ENCODE measurements around the gene CD3E. TPM values are rescaled to one million over a fixed set of nuclear protein-coding genes. Genes with fewer than 3 reads are reported as not detected.

The CD3E gene
- not detected in 2 replicates for polyA plus RNA-seq (2013)

GRCh38 chr11:118304568-118305248, at the start of gene CD3E:
CD3E (plus strand) TSS chr11:118304730; CDS start chr11:118304953, 223 bp downstream.
- no peak for DNase-seq
- no peaks in the 10 kb centered on the region for H3K79me2 ChIP-seq (ENCODE audit: control insufficient read depth, insufficient read depth, low read length, poor library complexity)
- no peaks in the 10 kb centered on the region for H3K79me1 ChIP-seq (ENCODE audit: low read length)
- no peak within 1 kb of the TSS for H3K4ac ChIP-seq (ENCODE audit: low read depth, low read length)
- H3K18ac ChIP-seq (ENCODE audit: low read length) = no peak within 1 kb of the TSS
- no peak within 1 kb of the TSS for H2AK5ac ChIP-seq (ENCODE audit: low read length)
- no peak within 1 kb of the TSS for H3K23ac ChIP-seq (ENCODE audit: low read length)
- no peak within 1 kb of the TSS for H3K4me3 ChIP-seq (ENCODE audit: low read depth, low read length)
- no peak within 1 kb of the TSS for H4K8ac ChIP-seq (ENCODE audit: low read depth, low read length)
- WGBS (ENCODE audit: extremely low coverage, insufficient coverage, insufficient read length) = no CpG with 5 or more reads among the region's 8 CpGs
- H4K12ac ChIP-seq (ENCODE audit: low read depth, low read length) = no peak within 1 kb of the TSS
- no peak within 1 kb of the TSS for H3K9ac ChIP-seq (ENCODE audit: low read length)
- no peaks in the 10 kb centered on the region for H3K4me1 ChIP-seq (ENCODE audit: control insufficient read depth in 1 of 2, insufficient read depth in 2 of 2, low read length in 2 of 2)
- no peak within 1 kb of the TSS for H3K4me2 ChIP-seq (ENCODE audit: low read length)
- H2BK120ac ChIP-seq (ENCODE audit: insufficient read depth, low read length, poor library complexity) = no peak within 1 kb of the TSS
- H3K27ac ChIP-seq (ENCODE audit: low read depth, low read length) = no peak within 1 kb of the TSS
- H2BK12ac ChIP-seq (ENCODE audit: low read length) = no peak within 1 kb of the TSS
- no peaks in the 10 kb centered on the region for H3K9me3 ChIP-seq (ENCODE audit: insufficient read depth, low read depth, low read length)
- no peak within 1 kb of the TSS for H2BK5ac ChIP-seq (ENCODE audit: low read depth, low read length, poor library complexity)
- no peak within 1 kb of the TSS for H4K91ac ChIP-seq (ENCODE audit: low read depth, low read length)
- H2AFZ ChIP-seq (ENCODE audit: insufficient read depth, low read length, poor library complexity) = no peak within 1 kb of the TSS
- no peaks in the 10 kb centered on the region for H3K36me3 ChIP-seq (ENCODE audit: control insufficient read depth in 1 of 2, insufficient read depth in 2 of 2, low read length in 2 of 2)
- H3K14ac ChIP-seq (ENCODE audit: low read length) = no peak within 1 kb of the TSS
- no peaks in the 10 kb centered on the region for H3K27me3 ChIP-seq (ENCODE audit: insufficient read depth, low read length)

GRCh38 chr11:118258410-118258809, 46.1 kb upstream of the CD3E start:
- no peak overlapping the region for H3K23ac ChIP-seq (ENCODE audit: low read length)
- no peak for DNase-seq
- H3K4me1 ChIP-seq (ENCODE audit: control insufficient read depth in 1 of 2, insufficient read depth in 2 of 2, low read length in 2 of 2) = no peaks in the 10 kb centered on the region
- H3K27ac ChIP-seq (ENCODE audit: low read depth, low read length) = no peak overlapping the region
- H4K91ac ChIP-seq (ENCODE audit: low read depth, low read length) = no peak overlapping the region
- no peaks in the 10 kb centered on the region for H3K79me1 ChIP-seq (ENCODE audit: low read length)
- H2BK12ac ChIP-seq (ENCODE audit: low read length) = no peak overlapping the region
- no peak overlapping the region for H2BK5ac ChIP-seq (ENCODE audit: low read depth, low read length, poor library complexity)
- H3K18ac ChIP-seq (ENCODE audit: low read length) = no peak overlapping the region
- H3K36me3 ChIP-seq (ENCODE audit: control insufficient read depth in 1 of 2, insufficient read depth in 2 of 2, low read length in 2 of 2) = no peaks in the 10 kb centered on the region
- no peak overlapping the region for H3K9ac ChIP-seq (ENCODE audit: low read length)
- H2AFZ ChIP-seq (ENCODE audit: insufficient read depth, low read length, poor library complexity) = no peak overlapping the region
- no peaks in the 10 kb centered on the region for H3K79me2 ChIP-seq (ENCODE audit: control insufficient read depth, insufficient read depth, low read length, poor library complexity)
- H2AK5ac ChIP-seq (ENCODE audit: low read length) = no peak overlapping the region
- H3K27me3 ChIP-seq (ENCODE audit: insufficient read depth, low read length) = no peaks in the 10 kb centered on the region
- H4K12ac ChIP-seq (ENCODE audit: low read depth, low read length) = no peak overlapping the region
- H4K8ac ChIP-seq (ENCODE audit: low read depth, low read length) = no peak overlapping the region
- WGBS (ENCODE audit: extremely low coverage, insufficient coverage, insufficient read length) = no CpG with 5 or more reads among the region's 1 CpG
- no peak overlapping the region for H3K4ac ChIP-seq (ENCODE audit: low read depth, low read length)
- H2BK120ac ChIP-seq (ENCODE audit: insufficient read depth, low read length, poor library complexity) = no peak overlapping the region
- no peaks in the 10 kb centered on the region for H3K9me3 ChIP-seq (ENCODE audit: insufficient read depth, low read depth, low read length)
- H3K14ac ChIP-seq (ENCODE audit: low read length) = no peak overlapping the region
- H3K4me3 ChIP-seq (ENCODE audit: low read depth, low read length) = no peak overlapping the region
- no peak overlapping the region for H3K4me2 ChIP-seq (ENCODE audit: low read length)

DNA sequence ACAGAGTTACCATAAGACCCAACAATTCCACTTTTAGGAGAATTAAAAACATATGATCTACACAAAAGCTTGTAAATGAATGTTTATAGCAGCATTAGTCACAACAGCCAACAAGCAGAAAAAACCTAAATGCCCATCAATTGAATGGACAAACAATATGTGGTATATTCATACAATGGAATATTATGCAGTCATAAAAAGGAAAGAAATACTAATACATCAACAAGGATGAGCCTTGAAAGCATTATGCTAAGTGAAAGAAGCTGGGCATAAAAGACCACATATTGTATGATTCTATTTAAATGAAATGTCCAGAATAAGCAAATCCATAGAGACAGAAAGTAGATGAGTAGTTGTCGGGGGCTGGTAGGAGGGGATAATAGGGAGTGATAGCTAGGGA, 45.4 kb upstream of the CD3E start:
- WGBS (ENCODE audit: extremely low coverage, insufficient coverage, insufficient read length) = no CpG with 5 or more reads among the region's 1 CpG
- H3K79me2 ChIP-seq (ENCODE audit: control insufficient read depth, insufficient read depth, low read length, poor library complexity) = no peaks in the 10 kb centered on the region
- no peak overlapping the region for H3K4ac ChIP-seq (ENCODE audit: low read depth, low read length)

DNA sequence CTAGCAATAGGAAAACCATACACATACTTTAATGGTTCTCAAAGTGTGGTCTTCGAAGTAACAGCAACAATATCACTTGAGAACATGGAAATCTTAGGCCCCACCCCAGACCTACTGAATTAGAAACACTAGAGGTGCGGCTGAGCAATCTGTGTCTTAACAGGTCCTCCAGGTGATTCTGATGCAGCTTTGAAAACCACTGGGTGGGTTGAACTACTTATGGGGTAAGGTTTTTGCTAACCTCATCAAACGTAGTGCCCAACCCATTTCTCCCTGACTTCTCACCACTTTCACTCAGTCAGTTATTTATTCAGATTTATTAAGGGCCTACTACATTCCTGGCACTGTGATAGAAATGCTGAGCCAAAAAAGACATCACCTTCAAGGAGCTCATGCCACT, 44.2 kb upstream of the CD3E start:
- H2BK12ac ChIP-seq (ENCODE audit: low read length) = no peak overlapping the region
- H4K8ac ChIP-seq (ENCODE audit: low read depth, low read length) = no peak overlapping the region
- no peak for DNase-seq
- H2AK5ac ChIP-seq (ENCODE audit: low read length) = no peak overlapping the region
- H3K9me3 ChIP-seq (ENCODE audit: insufficient read depth, low read depth, low read length) = no peaks in the 10 kb centered on the region
- no peak overlapping the region for H2AFZ ChIP-seq (ENCODE audit: insufficient read depth, low read length, poor library complexity)
- no peak overlapping the region for H3K18ac ChIP-seq (ENCODE audit: low read length)
- no peak overlapping the region for H3K14ac ChIP-seq (ENCODE audit: low read length)
- no peaks in the 10 kb centered on the region for H3K27me3 ChIP-seq (ENCODE audit: insufficient read depth, low read length)
- peaks cover 2 to 6% of the 10 kb centered on the region in 2 experiments for H3K4me1 ChIP-seq (ENCODE audit: control insufficient read depth in 1 of 2, insufficient read depth in 2 of 2, low read length in 2 of 2)
- H3K9ac ChIP-seq (ENCODE audit: low read length) = no peak overlapping the region
- no peak overlapping the region for H4K91ac ChIP-seq (ENCODE audit: low read depth, low read length)
- no peaks in the 10 kb centered on the region for H3K79me1 ChIP-seq (ENCODE audit: low read length)
- no peak overlapping the region for H4K12ac ChIP-seq (ENCODE audit: low read depth, low read length)
- H2BK120ac ChIP-seq (ENCODE audit: insufficient read depth, low read length, poor library complexity) = no peak overlapping the region
- H3K4me2 ChIP-seq (ENCODE audit: low read length) = no peak overlapping the region
- WGBS (ENCODE audit: extremely low coverage, insufficient coverage, insufficient read length) = no CpG with 5 or more reads among the region's 3 CpGs
- no peak overlapping the region for H3K4me3 ChIP-seq (ENCODE audit: low read depth, low read length)
- H3K4ac ChIP-seq (ENCODE audit: low read depth, low read length) = no peak overlapping the region
- no peaks in the 10 kb centered on the region for H3K36me3 ChIP-seq (ENCODE audit: control insufficient read depth in 1 of 2, insufficient read depth in 2 of 2, low read length in 2 of 2)
- no peaks in the 10 kb centered on the region for H3K79me2 ChIP-seq (ENCODE audit: control insufficient read depth, insufficient read depth, low read length, poor library complexity)
- H2BK5ac ChIP-seq (ENCODE audit: low read depth, low read length, poor library complexity) = no peak overlapping the region
- no peak overlapping the region for H3K23ac ChIP-seq (ENCODE audit: low read length)
- H3K27ac ChIP-seq (ENCODE audit: low read depth, low read length) = no peak overlapping the region

More for the DNA sequence above, 45.4 kb upstream of the CD3E start:
- Histone ChIP-seq H3K4me2 (ENCODE audit: low read length) (no peak overlapping the region), H3K4me3 (ENCODE audit: low read depth, low read length) (no peak overlapping the region), H4K8ac (ENCODE audit: low read depth, low read length) (no peak overlapping the region), H4K12ac (ENCODE audit: low read depth, low read length) (no peak overlapping the region), H3K9me3 (ENCODE audit: insufficient read depth, low read depth, low read length) (no peaks in the 10 kb centered on the region), H2AFZ (ENCODE audit: insufficient read depth, low read length, poor library complexity) (no peak overlapping the region), H3K27ac (ENCODE audit: low read depth, low read length) (no peak overlapping the region), H4K91ac (ENCODE audit: low read depth, low read length) (no peak overlapping the region), H3K79me1 (ENCODE audit: low read length) (no peaks in the 10 kb centered on the region), H3K9ac (ENCODE audit: low read length) (no peak overlapping the region), H2BK120ac (ENCODE audit: insufficient read depth, low read length, poor library complexity) (no peak overlapping the region), H3K4me1 (ENCODE audit: control insufficient read depth in 1 of 2, insufficient read depth in 2 of 2, low read length in 2 of 2) (peaks cover 2 to 5% of the 10 kb centered on the region in 2 experiments), H2AK5ac (ENCODE audit: low read length) (no peak overlapping the region), H3K14ac (ENCODE audit: low read length) (no peak overlapping the region), H2BK12ac (ENCODE audit: low read length) (no peak overlapping the region), H3K18ac (ENCODE audit: low read length) (no peak overlapping the region), H2BK5ac (ENCODE audit: low read depth, low read length, poor library complexity) (no peak overlapping the region), H3K36me3 (ENCODE audit: control insufficient read depth in 1 of 2, insufficient read depth in 2 of 2, low read length in 2 of 2) (no peaks in the 10 kb centered on the region), H3K27me3 (ENCODE audit: insufficient read depth, low read length) (no peaks in the 10 kb centered on the region), H3K23ac (ENCODE audit: low read length) (no peak overlapping the region)
- DNase-seq = no peak
